ENCODE measurements around the gene CPXM2.

GRCh38 chr10:123757853-123758252 lies 133.8 kb downstream of the CPXM2 start:
- TF ChIP-seq CTCF (IDR thresholded peaks at IDR 0.05) (no peak), POLR2A (IDR thresholded peaks at IDR 0.05; ENCODE audit: low read depth) (no peak), EP300 (IDR thresholded peaks at IDR 0.05) (no peak), POLR2AphosphoS5 (IDR thresholded peaks at IDR 0.05) (no peak)

Measured in esophagus muscularis mucosa (tissue), 4 donors.